SK-N-MC (cell line): ENCODE measurements around the gene MCU.

ENCODE experiments used
- EZH2 ChIP-seq: fragments of 200-600 bp; sonication (generic); IDR thresholded peaks from one replicate; pipeline ENCODE4 v1.6.1; 2017; ENCODE audit warnings: antibody characterized with exemption
- POLR2AphosphoS5 ChIP-seq: IDR thresholded peaks from 2 replicates; pipeline ENCODE4 v1.6.1; 2012; ENCODE audit warnings: mild to moderate bottlenecking, low read depth, low read length, borderline replicate concordance

GRCh38 chr10:72742797-72743196 lies 50.9 kb downstream of the MCU start:
- TF ChIP-seq EZH2 (no peak), POLR2AphosphoS5 (no peak)
